Measurements from ENCODE around the gene CYP17A1.

Gene CYP17A1

DNA sequence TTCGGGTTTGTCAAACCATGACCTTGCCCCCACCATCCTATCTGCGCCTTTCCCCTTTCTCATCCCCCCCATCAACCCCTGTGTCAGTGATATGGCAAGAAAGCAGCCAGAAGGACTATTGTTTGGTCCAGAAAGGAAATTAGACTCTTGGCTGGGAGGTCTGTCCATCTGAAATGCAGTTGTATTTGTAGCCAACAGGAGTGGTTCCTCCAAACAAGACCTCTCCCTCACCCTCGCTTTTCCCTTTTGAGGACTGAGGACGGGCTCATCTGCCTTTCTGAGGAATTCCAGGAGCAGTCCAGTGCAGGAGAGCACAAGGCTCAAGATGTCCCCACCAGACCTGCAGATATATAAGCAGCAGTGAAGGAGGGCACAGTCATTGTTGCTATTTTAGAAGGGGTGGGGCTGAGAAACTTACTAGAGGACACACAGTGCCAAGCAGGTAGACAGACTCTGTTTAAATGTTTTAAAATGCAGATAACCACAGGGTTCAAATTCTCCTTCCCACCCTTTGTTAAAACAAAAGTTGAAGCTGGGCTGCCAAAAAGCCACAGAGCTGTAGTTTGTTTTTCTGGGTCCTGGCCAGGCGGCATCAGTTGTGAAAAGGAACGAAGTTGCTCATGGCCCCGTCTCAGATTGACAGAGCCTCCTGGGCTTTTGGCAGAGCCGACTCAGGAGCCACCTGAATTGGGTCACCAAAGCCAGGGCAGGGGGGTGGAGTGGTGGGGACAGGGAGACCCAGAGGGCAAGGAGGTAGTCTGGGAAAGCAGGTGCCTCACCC is 37.3 kb downstream of the CYP17A1 start:
- TF ChIP-seq GATA2 (IDR thresholded peaks at IDR 0.05; ENCODE audit: low read depth, low read length) (no peak), GATA3 (IDR thresholded peaks at IDR 0.05; ENCODE audit: low read depth, low read length) (no peak)

DNA sequence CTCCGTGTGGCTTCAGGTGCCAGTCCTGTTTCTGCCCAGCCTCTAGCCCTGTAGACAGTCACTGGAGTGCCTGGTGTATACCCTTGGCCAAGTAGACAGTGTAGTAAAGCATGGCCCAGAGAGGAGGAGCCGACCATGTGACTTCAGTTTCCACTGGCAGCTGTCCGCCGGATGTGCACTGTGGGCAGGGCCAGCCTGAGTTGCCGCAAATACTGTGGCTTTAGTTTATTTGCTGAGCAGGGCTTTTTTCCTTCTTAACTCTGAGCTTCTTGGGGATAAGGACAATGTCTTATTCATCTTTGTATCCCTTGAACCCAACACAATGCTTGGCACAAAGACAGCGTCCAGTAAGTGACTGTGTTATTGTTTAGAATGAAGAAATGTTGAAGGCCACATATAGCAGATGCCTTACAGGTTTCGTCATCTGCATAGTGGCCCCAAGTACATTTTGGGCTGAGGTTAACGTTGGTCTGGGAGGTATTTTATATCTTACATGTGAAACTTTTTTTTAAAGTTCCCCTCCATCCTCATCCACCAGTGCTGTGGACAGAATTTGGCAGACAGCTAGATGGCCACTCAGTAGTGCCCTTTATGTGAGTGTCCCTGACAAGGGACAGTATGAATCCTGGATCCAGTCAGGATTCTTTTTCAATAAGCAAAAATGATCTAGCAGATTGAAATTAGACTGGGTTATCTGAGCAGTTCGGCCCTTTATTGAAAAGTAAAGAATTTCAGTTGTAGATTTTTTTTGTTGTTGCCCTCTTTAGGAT is 40.6 kb downstream of the CYP17A1 start:
- no peak for TF ChIP-seq GATA3 (IDR thresholded peaks at IDR 0.05; ENCODE audit: low read depth, low read length)
- TF ChIP-seq GATA2 (IDR thresholded peaks at IDR 0.05; ENCODE audit: low read depth, low read length): no peak

DNA sequence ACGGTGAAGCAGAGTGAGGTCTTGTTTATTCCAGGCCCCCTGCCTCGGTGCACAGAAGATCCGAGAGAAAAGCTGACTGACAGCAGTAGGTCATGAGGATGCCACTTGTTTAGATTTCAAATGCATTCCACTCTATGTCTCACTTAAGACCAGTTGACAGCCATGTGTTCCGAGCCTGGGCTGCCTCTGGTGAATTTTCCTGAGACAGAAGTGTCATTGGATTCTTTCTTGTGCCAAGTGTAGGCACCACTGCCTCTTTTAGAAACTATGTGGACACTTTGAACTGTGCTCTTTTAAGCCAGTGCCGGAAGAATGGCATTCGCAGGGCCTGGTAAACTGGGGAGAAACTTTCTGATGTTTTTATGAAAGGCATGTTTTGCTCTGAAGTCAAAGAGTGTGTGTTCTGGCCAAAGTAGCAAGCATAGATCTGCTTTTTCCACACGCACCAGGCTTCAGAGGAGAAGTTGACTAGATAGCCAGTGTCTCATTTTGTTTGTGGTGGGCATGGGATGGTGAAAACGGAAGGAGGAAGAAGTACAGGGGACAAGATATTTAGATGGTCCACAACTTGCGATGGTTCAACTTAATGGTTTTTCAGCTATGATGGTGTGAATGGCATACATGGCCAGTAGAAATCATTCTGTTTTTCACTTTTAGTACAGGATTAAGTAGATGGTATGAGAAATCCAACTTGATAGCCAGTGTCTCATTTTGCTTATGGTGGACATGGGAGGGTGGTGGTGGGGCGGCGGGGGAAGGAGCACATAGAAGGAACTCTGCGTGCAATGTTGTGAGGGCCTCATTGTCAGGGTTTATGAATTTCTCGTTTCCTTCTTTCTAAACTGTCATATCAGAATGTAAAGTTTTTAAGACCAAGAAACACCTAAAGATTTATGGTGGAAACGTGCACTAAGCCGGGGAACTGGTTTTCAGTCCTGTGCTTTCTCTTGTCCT is 41.5 kb downstream of the CYP17A1 start:
- TF ChIP-seq GATA3 (IDR thresholded peaks at IDR 0.05; ENCODE audit: low read depth, low read length) (no peak), GATA2 (IDR thresholded peaks at IDR 0.05; ENCODE audit: low read depth, low read length) (no peak)

GRCh38 chr10:102791754-102792395 is 45.3 kb downstream of the CYP17A1 start:
- TF ChIP-seq GATA2 (IDR thresholded peaks at IDR 0.05; ENCODE audit: low read depth, low read length) (no peak), GATA3 (IDR thresholded peaks at IDR 0.05; ENCODE audit: low read depth, low read length) (no peak)

- TF ChIP-seq GATA2 (IDR thresholded peaks at IDR 0.05; ENCODE audit: low read depth, low read length): no peak
- TF ChIP-seq GATA3 (IDR thresholded peaks at IDR 0.05; ENCODE audit: low read depth, low read length): no peak
These were observed 51.4 kb downstream of the CYP17A1 start for GRCh38 chr10:102785818-102786217.

DNA sequence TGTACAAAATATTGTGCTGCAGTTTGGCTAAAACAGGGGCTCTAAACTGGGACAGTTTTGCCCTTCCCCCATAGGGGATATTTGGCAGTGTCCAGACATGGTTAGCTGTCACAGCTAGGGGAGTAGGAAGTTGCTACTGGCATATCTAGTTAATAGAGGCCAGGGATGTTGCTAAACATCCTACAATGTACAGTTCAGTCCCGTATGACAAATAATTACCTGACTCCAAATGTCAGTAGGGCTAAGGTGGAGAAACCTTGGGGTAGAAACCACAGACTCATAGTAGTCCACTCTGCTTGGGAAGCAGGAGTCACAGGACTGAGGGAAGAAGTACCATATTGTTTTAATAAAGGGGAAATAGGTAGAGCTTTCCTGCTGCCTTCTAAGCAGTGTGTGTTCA is 53.6 kb downstream of the CYP17A1 start:
- TF ChIP-seq GATA2 (IDR thresholded peaks at IDR 0.05; ENCODE audit: low read depth, low read length) (no peak), GATA3 (IDR thresholded peaks at IDR 0.05; ENCODE audit: low read depth, low read length) (no peak)

DNA sequence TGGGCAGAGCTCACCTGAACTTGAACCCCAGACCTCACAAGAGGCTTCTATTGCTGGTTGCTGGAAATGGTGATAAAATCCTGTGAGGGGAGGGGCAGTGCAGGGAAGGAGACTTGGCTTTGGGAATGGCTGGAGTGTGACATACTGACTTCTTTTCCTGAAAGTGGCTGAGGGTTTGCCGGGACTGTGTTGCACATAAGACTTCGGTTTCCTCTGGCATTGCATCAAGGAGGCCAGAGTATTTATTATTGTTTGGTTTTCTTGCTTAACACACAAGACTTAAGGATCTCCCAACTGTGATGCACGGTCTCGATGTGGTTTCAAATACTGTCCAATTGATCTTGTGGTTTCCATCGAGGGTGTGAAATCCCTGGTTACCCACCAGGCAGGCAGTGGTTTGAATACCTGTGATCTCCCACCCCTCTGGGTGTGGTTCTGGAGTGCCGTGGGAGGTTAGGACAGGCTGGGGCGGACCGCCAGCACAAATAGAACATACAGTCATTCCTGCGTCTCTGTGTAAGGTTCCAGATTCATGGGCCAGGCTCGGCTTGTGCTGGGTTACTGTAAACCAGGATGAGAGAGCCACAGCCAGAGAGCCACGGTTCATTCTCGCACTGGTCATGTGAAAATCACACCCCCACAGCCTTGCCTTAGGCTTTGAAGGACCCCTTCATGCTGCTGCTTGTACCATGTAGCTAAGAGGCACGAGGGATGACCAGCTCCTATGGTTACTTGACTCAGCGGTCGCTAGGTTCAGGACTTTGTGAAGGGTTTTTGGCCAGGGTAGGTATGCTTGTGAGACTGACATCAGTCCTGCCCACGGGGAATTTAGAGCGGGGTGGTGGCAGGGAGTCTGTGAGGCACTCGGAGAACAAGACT is 54.3 kb downstream of the CYP17A1 start:
- no peak for TF ChIP-seq GATA2 (IDR thresholded peaks at IDR 0.05; ENCODE audit: low read depth, low read length)

- no peak for TF ChIP-seq GATA2 (IDR thresholded peaks at IDR 0.05; ENCODE audit: low read depth, low read length)
These were observed 55.2 kb downstream of the CYP17A1 start for GRCh38 chr10:102781921-102782557.

DNA sequence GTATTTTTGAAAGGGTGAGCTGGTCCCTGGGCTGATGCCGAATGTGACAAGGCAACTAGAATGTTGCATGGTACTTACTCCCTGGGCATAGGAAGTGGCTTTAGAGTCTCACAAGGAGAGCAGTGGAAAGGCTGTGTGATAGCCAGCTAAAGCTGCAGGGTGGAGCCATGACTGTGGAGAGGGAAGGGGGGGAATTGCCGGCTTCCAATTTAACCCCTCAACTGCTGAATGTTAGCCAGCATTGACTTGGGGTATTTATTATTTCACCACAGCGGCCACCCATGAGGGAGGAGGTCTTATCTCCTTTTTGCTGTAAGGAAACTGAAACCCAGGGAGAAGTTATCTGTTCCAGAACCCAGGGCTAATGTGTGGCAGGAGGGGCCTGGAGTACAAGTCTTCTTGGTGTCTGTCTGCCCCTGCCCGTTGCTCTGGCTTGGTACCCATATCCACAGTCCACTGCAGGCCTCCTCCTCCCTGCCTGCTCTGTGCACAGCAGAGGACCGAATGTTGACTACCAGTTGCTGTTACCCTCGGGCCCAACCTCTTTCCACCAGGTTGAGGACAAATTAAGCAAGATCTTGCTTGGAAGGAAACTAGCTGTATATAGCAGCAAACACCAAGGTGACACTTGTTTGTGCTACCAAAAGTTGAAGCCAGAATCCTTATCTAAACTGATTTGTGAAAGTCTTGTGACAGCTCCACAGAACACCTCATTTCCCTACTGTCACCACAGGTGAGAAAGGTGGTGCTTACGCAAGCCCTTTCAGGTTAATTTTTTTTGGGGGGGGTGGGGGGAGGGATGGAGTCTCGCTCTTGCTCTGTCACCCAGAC is 55.9 kb downstream of the CYP17A1 start:
- TF ChIP-seq GATA2 (IDR thresholded peaks at IDR 0.05; ENCODE audit: low read depth, low read length) (no peak), GATA3 (IDR thresholded peaks at IDR 0.05; ENCODE audit: low read depth, low read length) (no peak)
